GM23248 (cell line): Measurements from ENCODE around the gene PLLP. TPM values are rescaled to one million over a fixed set of nuclear protein-coding genes. Genes with fewer than 3 reads are reported as not detected.

Experiments used
- DNase-seq: peaks from one replicate; pipeline ENCODE4 v3.0.0-alpha.2; 2015
- H2AFZ ChIP-seq: fragments of 200-600 bp; sonication (generic); 2 replicates; pipeline ENCODE4 v1.6.1; 2016; ENCODE audit warnings: antibody characterized with exemption
- H3F3A ChIP-seq: fragments of 200-600 bp; sonication (generic); 2 replicates; pipeline ENCODE4 v1.6.1; 2016; ENCODE audit warnings: mild to moderate bottlenecking, antibody characterized with exemption, mixed run types; ENCODE audit not compliant: insufficient read depth
- H3K27ac ChIP-seq: fragments of 200-600 bp; sonication (generic); 2 replicates; pipeline ENCODE4 v1.5.1; 2016; ENCODE audit warnings: mild to moderate bottlenecking
- H3K27me3 ChIP-seq: fragments of 200-600 bp; sonication (generic); replicated peaks from 2 replicates; pipeline ENCODE4 v1.6.1; 2016; ENCODE audit warnings: mild to moderate bottlenecking; ENCODE audit not compliant: insufficient read depth
- H3K36me3 ChIP-seq: fragments of 200-600 bp; sonication (generic); 2 replicates; pipeline ENCODE4 v1.6.1; 2016; ENCODE audit warnings: low read depth, mild to moderate bottlenecking
- H3K4me1 ChIP-seq: fragments of 200-600 bp; sonication (generic); 2 replicates; pipeline ENCODE4 v1.6.1; 2016; ENCODE audit warnings: mild to moderate bottlenecking; ENCODE audit not compliant: insufficient read depth
- H3K4me2 ChIP-seq: fragments of 200-600 bp; sonication (generic); one replicate; pipeline ENCODE4 v1.6.1; 2016; ENCODE audit warnings: mild to moderate bottlenecking; ENCODE audit not compliant: unreplicated experiment
- H3K4me3 ChIP-seq: fragments of 200-600 bp; sonication (generic); 2 replicates; pipeline ENCODE4 v1.5.1; 2016; ENCODE audit warnings: mild to moderate bottlenecking
- H3K79me2 ChIP-seq: fragments of 200-600 bp; sonication (generic); 2 replicates; pipeline ENCODE4 v1.6.1; 2016; ENCODE audit warnings: mild to moderate bottlenecking; ENCODE audit not compliant: insufficient read depth
- H3K9ac ChIP-seq: fragments of 200-600 bp; sonication (generic); 2 replicates; pipeline ENCODE4 v1.6.1; 2016; ENCODE audit warnings: mild to moderate bottlenecking
- H3K9me2 ChIP-seq: fragments of 200-600 bp; sonication (generic); 2 replicates; pipeline ENCODE4 v1.6.1; 2016; ENCODE audit warnings: mixed run types, mild to moderate bottlenecking, moderate library complexity; ENCODE audit not compliant: insufficient read depth
- H3K9me3 ChIP-seq: fragments of 200-600 bp; sonication (generic); one replicate; pipeline ENCODE4 v1.6.1; 2017; ENCODE audit warnings: low read depth
- H4K20me1 ChIP-seq: fragments of 200-600 bp; sonication (generic); 2 replicates; pipeline ENCODE4 v1.6.0; 2016; ENCODE audit not compliant: insufficient read depth
- EZH2 ChIP-seq: fragments of 200-600 bp; sonication (generic); IDR thresholded peaks from 2 replicates; pipeline ENCODE4 v1.6.1; 2018; ENCODE audit warnings: antibody characterized with exemption, mild to moderate bottlenecking; ENCODE audit not compliant: insufficient read depth, poor library complexity, severe bottlenecking
- EZH2phosphoT487 ChIP-seq: fragments of 200-600 bp; sonication (generic); IDR thresholded peaks from 2 replicates; pipeline ENCODE4 v1.6.1; 2018; ENCODE audit warnings: antibody characterized with exemption, moderate library complexity, mild to moderate bottlenecking, low read depth; ENCODE audit not compliant: insufficient read depth
- WGBS, 2 experiments: methylation state at CpG; one replicate each; pipeline ENCODE4 v1.1.6; 2015 to 2017; ENCODE audit warnings: low lambda C conversion rate in 2 of 2, low coverage in 1 of 2; ENCODE audit errors: missing lambda C conversion rate in 2 of 2; 5-methylcytosine and 5-hydroxymethylcytosine counted together
- in situ Hi-C: fragments of 300-500 bp; cut with MboI; formaldehyde crosslinking; loops from 2 replicates; pipeline ENCODE4 v1.15.0; 2020
- polyA plus RNA-seq: library from polyadenylated mRNA; unstranded; fragments of >200 nt; fragmentation: Nextera tagmentation; extraction: Ambion mirVana; gene quantifications from 2 replicates; pipeline ENCODE4 v1.2.1, GENCODE V29; 2016
- total RNA-seq: library from RNA; depleted of rRNA; stranded (reverse); fragments of >200 nt; shearing (Covaris generic); gene quantifications from 2 replicates; pipeline ENCODE4 v1.2.3, GENCODE V29; 2014

PLLP gene
- total and polyA plus RNA-seq, 2 experiments from 2014 or later, result 0.44 TPM; not detected in 1

- no peaks in the 10 kb centered on the region for H3K9me3 ChIP-seq
- H3F3A ChIP-seq, result peaks cover 22% of the 10 kb centered on the region
- H2AFZ ChIP-seq, result peak within 1 kb of the TSS; percentile 84
- H3K27me3 ChIP-seq, result no peaks in the 10 kb centered on the region
- H3K9me2 ChIP-seq, result no peaks in the 10 kb centered on the region
- peak within 1 kb of the TSS; percentile 89 for H3K27ac ChIP-seq
- 0 out of 2 replicates have a peak, but pooled peaks cover 6% of the 10 kb centered on the region for H3K4me1 ChIP-seq
- 1% methylated on average over 58 to 75 of the region's 77 CpGs for WGBS, 2 experiments
- peak within 1 kb of the TSS; percentile 92 for H3K4me3 ChIP-seq
- H3K4me2 ChIP-seq, result peak within 1 kb of the TSS; percentile 98
- no peaks in the 10 kb centered on the region for H4K20me1 ChIP-seq
- peak within 1 kb of the TSS; percentile 98 for H3K9ac ChIP-seq
- in situ Hi-C loops, result no loop called here
- H3K79me2 ChIP-seq, result peaks cover 27% of the 10 kb centered on the region
- peaks cover 23% of the 10 kb centered on the region for H3K36me3 ChIP-seq
- peak; percentile 99 for DNase-seq
- TF ChIP-seq EZH2 (no peak), EZH2phosphoT487 (no peak)
Measured at GRCh38 chr16:57244767-57245471, 39.6 kb downstream of the PLLP start, which contains the start of gene ARL2BP. TSS of gene ARL2BP (plus strand) at chr16:57245259. CDS start at chr16:57245368, 109 bp downstream.

- Histone ChIP-seq H3K4me3 (peak overlapping the region; percentile 92), H3K27me3 (no peaks in the 10 kb centered on the region), H3K4me1 (0 out of 2 replicates have a peak, but pooled peaks cover 6% of the 10 kb centered on the region), H3K36me3 (peaks cover 23% of the 10 kb centered on the region), H3K27ac (peak overlapping the region; percentile 89), H2AFZ (peak overlapping the region; percentile 84), H3K9ac (peak overlapping the region; percentile 98), H3F3A (peaks cover 22% of the 10 kb centered on the region), H3K9me2 (no peaks in the 10 kb centered on the region), H3K4me2 (peak overlapping the region; percentile 77), H4K20me1 (no peaks in the 10 kb centered on the region), H3K9me3 (no peaks in the 10 kb centered on the region), H3K79me2 (peaks cover 27% of the 10 kb centered on the region)
- no peak for TF ChIP-seq EZH2phosphoT487
- no peak for TF ChIP-seq EZH2
- WGBS, 2 experiments, result 16 to 18% methylated on average over 9 of the region's 9 CpGs
- DNase-seq, result peak; percentile 16
- in situ Hi-C loops, result no loop called here
Measured at GRCh38 chr16:57244463-57244766, 40.1 kb downstream of the PLLP start.

- 55 to 68% methylated on average over 2 of the region's 2 CpGs for WGBS, 2 experiments
- 0 out of 2 replicates have a peak, but pooled peaks cover 6% of the 10 kb centered on the region for H3K4me1 ChIP-seq
- H3K4me3 ChIP-seq, result no peak overlapping the region
- H3K9me3 ChIP-seq, result no peaks in the 10 kb centered on the region
- in situ Hi-C loops, result no loop called here
- H3K9me2 ChIP-seq, result no peaks in the 10 kb centered on the region
- TF ChIP-seq EZH2 (no peak), EZH2phosphoT487 (no peak)
- H4K20me1 ChIP-seq, result no peaks in the 10 kb centered on the region
- H3F3A ChIP-seq, result peaks cover 22% of the 10 kb centered on the region
- no peaks in the 10 kb centered on the region for H3K27me3 ChIP-seq
- H3K9ac ChIP-seq, result no peak overlapping the region
- no peak overlapping the region for H3K4me2 ChIP-seq
- no peak for DNase-seq
- H2AFZ ChIP-seq, result no peak overlapping the region
- H3K27ac ChIP-seq, result no peak overlapping the region
- H3K36me3 ChIP-seq, result peaks cover 29% of the 10 kb centered on the region
- H3K79me2 ChIP-seq, result peaks cover 25% of the 10 kb centered on the region
Measured at GRCh38 chr16:57242650-57243049, 41.8 kb downstream of the PLLP start.

- no peaks in the 10 kb centered on the region for H4K20me1 ChIP-seq
- TF ChIP-seq EZH2, result no peak
- TF ChIP-seq EZH2phosphoT487, result no peak
- WGBS, 2 experiments, result 98 to 100% methylated on average over 2 of the region's 2 CpGs
- no peak for DNase-seq
- no peak overlapping the region for H3K27ac ChIP-seq
- peaks cover 27% of the 10 kb centered on the region for H3F3A ChIP-seq
- H3K9me3 ChIP-seq, result no peaks in the 10 kb centered on the region
- in situ Hi-C loops, result no loop called here
- no peaks in the 10 kb centered on the region for H3K27me3 ChIP-seq
- peaks cover 7% of the 10 kb centered on the region for H3K79me2 ChIP-seq
- H3K4me2 ChIP-seq, result no peak overlapping the region
- H3K9me2 ChIP-seq, result no peaks in the 10 kb centered on the region
- peaks cover 24% of the 10 kb centered on the region for H3K36me3 ChIP-seq
- H3K4me1 ChIP-seq, result peaks cover 5% of the 10 kb centered on the region; the same call in 1 of the 2 replicates
- no peak overlapping the region for H3K9ac ChIP-seq
- H3K4me3 ChIP-seq, result no peak overlapping the region
- H2AFZ ChIP-seq, result no peak overlapping the region
Measured at GRCh38 chr16:57240851-57241250, 43.6 kb downstream of the PLLP start.
